Liver (tissue), 9 donors: Measurements from ENCODE around the gene CDC42. TPM values are rescaled to one million over a fixed set of nuclear protein-coding genes. Genes with fewer than 3 reads are reported as not detected.

ENCODE experiments used
- DNase-seq: peaks from one replicate; pipeline ENCODE4 v3.0.0-alpha.2; 2017; ENCODE audit warnings: low spot score
- H3K27ac ChIP-seq, 2 donors: one replicate each; pipeline ENCODE4 v1.7.0; 2013; ENCODE audit warnings: inconsistent platforms in 2 of 2, low read length in 2 of 2, control low read depth in 1 of 2, low read depth in 1 of 2, mild to moderate bottlenecking in 1 of 2
- H3K27me3 ChIP-seq, 4 donors: one replicate each; pipeline versions ENCODE4 v1.6.1 to v1.7.0; 2013; ENCODE audit warnings: low read length in 3 of 4, inconsistent platforms in 1 of 4, mild to moderate bottlenecking in 1 of 4, moderate library complexity in 1 of 4; ENCODE audit not compliant: control insufficient read depth in 4 of 4, insufficient read depth in 4 of 4
- H3K36me3 ChIP-seq, 4 donors: one replicate each; pipeline versions ENCODE4 v1.6.1 to v1.7.0; 2013; ENCODE audit warnings: low read length in 3 of 4, mild to moderate bottlenecking in 3 of 4, low read depth in 1 of 4, moderate library complexity in 1 of 4; ENCODE audit not compliant: control insufficient read depth in 4 of 4, insufficient read depth in 3 of 4
- H3K4me1 ChIP-seq, 4 donors: one replicate each; pipeline versions ENCODE4 v1.6.1 to v1.7.0; 2013; ENCODE audit warnings: low read length in 3 of 4, mild to moderate bottlenecking in 3 of 4, moderate library complexity in 1 of 4; ENCODE audit not compliant: control insufficient read depth in 4 of 4, insufficient read depth in 4 of 4
- H3K4me3 ChIP-seq, 3 donors: one replicate each; pipeline versions ENCODE4 v1.6.1 to v1.7.0; 2013; ENCODE audit warnings: low read length in 3 of 3, control low read depth in 1 of 3, low read depth in 1 of 3, mild to moderate bottlenecking in 1 of 3
- H3K9ac ChIP-seq, 2 donors: one replicate each; pipeline ENCODE4 v1.7.0; 2013; ENCODE audit warnings: low read length in 2 of 2, mild to moderate bottlenecking in 2 of 2, moderate library complexity in 2 of 2, control low read depth in 1 of 2, low read depth in 1 of 2
- H3K9me3 ChIP-seq, 4 donors: one replicate each; pipeline versions ENCODE4 v1.6.1 to v1.7.0; 2013; ENCODE audit warnings: low read length in 3 of 4; ENCODE audit not compliant: control insufficient read depth in 4 of 4
- CTCF ChIP-seq: fragments of 150-350 bp; IDR thresholded peaks from 2 replicates; pipeline ENCODE4 v1.5.1; 2017; ENCODE audit warnings: improper control_type of control experiment, low read depth, low read length; ENCODE audit not compliant: missing input control
- FOXA1 ChIP-seq: IDR thresholded peaks from 2 replicates; pipeline ENCODE4 v1.6.1; 2016; ENCODE audit warnings: antibody characterized with exemption
- HNF4A ChIP-seq, 2 donors: conservative IDR thresholded peaks; 2 replicates each; pipeline ENCODE4 v1.6.1; 2016; ENCODE audit warnings: antibody characterized with exemption in 2 of 2, mild to moderate bottlenecking in 2 of 2
- REST ChIP-seq: IDR thresholded peaks from 2 replicates; pipeline ENCODE4 v1.6.1; 2016; ENCODE audit warnings: antibody characterized with exemption, mild to moderate bottlenecking
- RXRA ChIP-seq, 2 donors: IDR thresholded peaks; 2 replicates each; pipeline ENCODE4 v1.6.1; 2017 to 2018; ENCODE audit warnings: antibody characterized with exemption in 2 of 2, mild to moderate bottlenecking in 1 of 2
- TAF1 ChIP-seq: conservative IDR thresholded peaks from 2 replicates; pipeline ENCODE4 v1.6.1; 2016; ENCODE audit warnings: antibody characterized with exemption, mild to moderate bottlenecking
- YY1 ChIP-seq: IDR thresholded peaks from 2 replicates; pipeline ENCODE4 v1.6.1; 2016; ENCODE audit warnings: antibody characterized with exemption, mild to moderate bottlenecking
- WGBS: extraction: QIAGEN DNeasy Blood & Tissue Kit; methylation state at CpG from one replicate; pipeline ENCODE4 v1.1.7; 2013; 5-methylcytosine and 5-hydroxymethylcytosine counted together
- polyA plus RNA-seq, 2 donors: library from polyadenylated mRNA; stranded (reverse) in 1 of 2; unstranded in 1 of 2; fragments of 200-250 nt in 1 of 2; fragments of >200 nt in 1 of 2; fragmentation: Nextera tagmentation in 1 of 2; extraction: Ambion mirVana in 1 of 2; gene quantifications; one replicate each; pipeline versions ENCODE4 v1.2.1 to v1.2.3, GENCODE V29; 2013 to 2015
- total RNA-seq, 2 donors: library from RNA; depleted of rRNA; stranded (reverse); fragments of >200 nt; gene quantifications; one replicate each; pipeline ENCODE4 v1.2.3, GENCODE V29; 2014
- TF ChIP-seq, protein P1 (sequence below): IDR thresholded peaks from 2 replicates; pipeline ENCODE4 v1.6.1; 2016; ENCODE audit warnings: antibody characterized with exemption
- donor health status: healthy.
- donor health status: healthy.
- donor health status: healthy.
- donor health status: healthy.
- donor health status: healthy.

CDC42 gene
- total and polyA plus RNA-seq, 4 donors, result 40.3 to 140 (median 69.0) TPM

DNA sequence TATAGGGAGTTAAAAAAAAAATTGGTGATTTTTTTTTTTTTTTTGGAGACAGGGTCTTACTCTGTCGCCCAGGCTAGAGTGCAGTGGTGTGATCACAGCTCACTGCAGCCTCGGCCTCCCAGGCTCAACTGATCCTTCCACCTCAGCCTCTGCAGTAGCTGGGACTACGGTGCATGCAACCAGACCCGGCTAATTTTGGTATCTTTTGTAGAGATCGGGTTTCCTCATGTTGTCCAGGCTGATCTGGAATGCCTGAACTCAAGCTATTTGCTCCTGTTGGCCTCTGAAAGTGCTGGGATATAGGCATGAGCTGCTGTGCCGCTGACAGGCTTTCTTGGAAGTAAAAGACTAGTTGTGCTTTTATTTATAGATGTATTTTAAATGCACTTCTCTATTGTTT, 3.0 kb downstream of the CDC42 start:
- H3K4me3 ChIP-seq, result no peak overlapping the region

More for the DNA sequence above, 3.0 kb downstream of the CDC42 start:
- Histone ChIP-seq H3K27me3 (no peaks in the 10 kb centered on the region), H3K36me3 (peaks cover 0 to 2% (median 0%) of the 10 kb centered on the region in 4 donors), H3K4me1 (peaks cover 10 to 37% (median 22%) of the 10 kb centered on the region in 4 donors), H3K27ac (no peak overlapping the region), H3K9me3 (no peaks in the 10 kb centered on the region), H3K9ac (no peak overlapping the region)
- TF ChIP-seq REST (no peak), YY1 (no peak), RXRA (IDR thresholded peaks at IDR 0.05) (no peak), CTCF (no peak), FOXA1 (no peak), TAF1 (no peak), HNF4A (conservative IDR thresholded peaks at IDR 0.05) (no peak)
- TF ChIP-seq, protein P1, sequence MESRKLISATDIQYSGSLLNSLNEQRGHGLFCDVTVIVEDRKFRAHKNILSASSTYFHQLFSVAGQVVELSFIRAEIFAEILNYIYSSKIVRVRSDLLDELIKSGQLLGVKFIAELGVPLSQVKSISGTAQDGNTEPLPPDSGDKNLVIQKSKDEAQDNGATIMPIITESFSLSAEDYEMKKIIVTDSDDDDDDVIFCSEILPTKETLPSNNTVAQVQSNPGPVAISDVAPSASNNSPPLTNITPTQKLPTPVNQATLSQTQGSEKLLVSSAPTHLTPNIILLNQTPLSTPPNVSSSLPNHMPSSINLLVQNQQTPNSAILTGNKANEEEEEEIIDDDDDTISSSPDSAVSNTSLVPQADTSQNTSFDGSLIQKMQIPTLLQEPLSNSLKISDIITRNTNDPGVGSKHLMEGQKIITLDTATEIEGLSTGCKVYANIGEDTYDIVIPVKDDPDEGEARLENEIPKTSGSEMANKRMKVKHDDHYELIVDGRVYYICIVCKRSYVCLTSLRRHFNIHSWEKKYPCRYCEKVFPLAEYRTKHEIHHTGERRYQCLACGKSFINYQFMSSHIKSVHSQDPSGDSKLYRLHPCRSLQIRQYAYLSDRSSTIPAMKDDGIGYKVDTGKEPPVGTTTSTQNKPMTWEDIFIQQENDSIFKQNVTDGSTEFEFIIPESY, result no peak
- DNase-seq, result no peak
- WGBS, result 73% methylated on average over 6 of the region's 6 CpGs
